Mucosa of descending colon (tissue), 3 donors: ENCODE results near the gene INS. TPM values are rescaled to one million over a fixed set of nuclear protein-coding genes. Genes with fewer than 3 reads are reported as not detected.

Experiments
- ATAC-seq: fragments of 200-7000 bp; cut with Tn5 transposase; one replicate; pipeline ENCODE4 v1.9.1; 2020; ENCODE audit warnings: mild to moderate bottlenecking, moderate library complexity
- DNase-seq, 3 donors: peaks; one replicate each; pipeline ENCODE4 v3.0.0-alpha.2; 2020
- H3K36me3 ChIP-seq: fragments of 200-600 bp; one replicate; pipeline ENCODE4 v1.8.0; 2021; ENCODE audit warnings: low read depth, mild to moderate bottlenecking
- H3K4me1 ChIP-seq: fragments of 200-600 bp; one replicate; pipeline ENCODE4 v1.8.0; 2021; ENCODE audit warnings: low read depth, mild to moderate bottlenecking
- H3K4me3 ChIP-seq: fragments of 200-600 bp; one replicate; pipeline ENCODE4 v1.8.0; 2021; ENCODE audit warnings: mild to moderate bottlenecking
- H3K9me3 ChIP-seq: fragments of 200-600 bp; one replicate; pipeline ENCODE4 v1.8.0; 2021; ENCODE audit warnings: mild to moderate bottlenecking
- CTCF ChIP-seq: fragments of 200-600 bp; IDR thresholded peaks from one replicate; pipeline ENCODE4 v1.8.0; 2022; ENCODE audit warnings: antibody characterized with exemption, mild to moderate bottlenecking
- intact Hi-C, 2 donors: fragments of 100-400 bp; cut with DNase I in 1 of 2; cut with micrococcal nuclease in 1 of 2; formaldehyde crosslinking; loops; one replicate each; pipeline versions ENCODE4 v1.11.0 to v1.11.1; 2022; cut with DNase I, micrococcal nuclease
- total RNA-seq, 3 donors: library from RNA; stranded (reverse); fragmentation: NEBNext Ultra II Directional in 2 of 3; extraction: Animal tissue kit (Norgen Biotek cat#: 25700) in 2 of 3; gene quantifications; one replicate each; pipeline versions ENCODE4 v1.2.1 to v1.2.4, GENCODE V29; 2021 to 2023
- donor health status: DM: no; HTN: no; CAD: no; lungs with moderate emphysema.
- donor health status: DM: no; HTN: no; CAD: no.
- donor health status: DM: no; HTN: yes; CAD: no.

Gene INS
- total RNA-seq, 3 donors from 2014 or later = not detected

GRCh38 chr11:2155511-2155910, 5.5 kb downstream of the INS start:
- intact Hi-C loops = no loop called here
- no peak overlapping the region for H3K4me3 ChIP-seq
- H3K36me3 ChIP-seq = no peaks in the 10 kb centered on the region
- no peak for DNase-seq
- no peak for TF ChIP-seq CTCF
- H3K9me3 ChIP-seq = no peaks in the 10 kb centered on the region
- H3K4me1 ChIP-seq = peaks cover 5% of the 10 kb centered on the region
- ATAC-seq = no peak

- no peak for TF ChIP-seq CTCF
- intact Hi-C loops = no loop called here
These were observed 6.1 kb downstream of the INS start for GRCh38 chr11:2154889-2155288.

GRCh38 chr11:2154195-2154585, 6.8 kb downstream of the INS start:
- Histone ChIP-seq H3K9me3 (no peaks in the 10 kb centered on the region), H3K4me3 (no peak overlapping the region), H3K4me1 (peaks cover 5% of the 10 kb centered on the region), H3K36me3 (no peaks in the 10 kb centered on the region)
- TF ChIP-seq CTCF = no peak
- no peak for DNase-seq
- intact Hi-C loops = no loop called here
- no peak for ATAC-seq

More at GRCh38 chr11:2154889-2155288, 6.1 kb downstream of the INS start:
- Histone ChIP-seq H3K9me3 (no peaks in the 10 kb centered on the region), H3K36me3 (no peaks in the 10 kb centered on the region), H3K4me1 (peaks cover 5% of the 10 kb centered on the region), H3K4me3 (no peak overlapping the region)
- DNase-seq = no peak
- ATAC-seq = no peak

GRCh38 chr11:2153581-2154194, 7.3 kb downstream of the INS start:
- Histone ChIP-seq H3K36me3 (no peaks in the 10 kb centered on the region), H3K4me1 (peaks cover 5% of the 10 kb centered on the region), H3K9me3 (no peaks in the 10 kb centered on the region), H3K4me3 (no peak overlapping the region)
- ATAC-seq = no peak
- no peak for DNase-seq
- TF ChIP-seq CTCF = no peak
- intact Hi-C loops = no loop called here

- H3K9me3 ChIP-seq = no peaks in the 10 kb centered on the region
- H3K36me3 ChIP-seq = no peaks in the 10 kb centered on the region
- TF ChIP-seq CTCF = peak; percentile 69
- peaks cover 5% of the 10 kb centered on the region for H3K4me1 ChIP-seq
- intact Hi-C loops = no loop called here
- DNase-seq (peak; percentile 69 to 84 (median 82)), ATAC-seq (peak; percentile 85)
- H3K4me3 ChIP-seq = no peak overlapping the region
These were observed 9.3 kb downstream of the INS start for GRCh38 chr11:2151500-2152257.
